MCF 10A (cell line): Measurements from ENCODE around the gene AGBL2. TPM values are rescaled to one million over a fixed set of nuclear protein-coding genes. Genes with fewer than 3 reads are reported as not detected.
"Not testable (repeated sequence)": the region's sequence is repeated elsewhere in the genome, so short reads cannot be mapped to it uniquely, and the experiment has no call there.

Source experiments
- BruUV-seq: library from RNA; stranded (reverse); fragments of 400-500 nt; replicated peaks from 2 replicates; lab custom pipeline; 2021; lab: Mats Ljungman, UMichigan
- CTCF ChIA-PET: fragments of 300-600 bp; sonication (Branson Sonifier 250); formaldehyde crosslinking; extraction: SDS; loops from one replicate; lab custom pipeline; 2021; ENCODE audit warnings: antibody characterized with exemption, inconsistent platforms; lab: Yijun Ruan, JAX
- POLR2A ChIA-PET: fragments of 300-600, 350-650 bp; sonication (Branson Sonifier 250); formaldehyde crosslinking; extraction: SDS; loops from one replicate; lab custom pipeline; 2020; ENCODE audit warnings: antibody characterized with exemption, inconsistent platforms; lab: Yijun Ruan, JAX
- DNase-seq: peaks from one replicate; pipeline ENCODE4 v3.0.0-alpha.2; 2018; ENCODE audit not compliant: unreplicated experiment
- H3K27ac Mint-ChIP-seq: one replicate; pipeline ENCODE4 v1.8.0; 2022; ENCODE audit warnings: mild to moderate bottlenecking, low read depth, mixed read lengths; ENCODE audit not compliant: unreplicated experiment
- H3K27me3 Mint-ChIP-seq: one replicate; pipeline ENCODE4 v1.8.0; 2022; ENCODE audit warnings: mixed read lengths; ENCODE audit not compliant: insufficient read depth, unreplicated experiment
- H3K36me3 Mint-ChIP-seq: one replicate; pipeline ENCODE4 v1.8.0; 2022; ENCODE audit warnings: mild to moderate bottlenecking, moderate library complexity, mixed read lengths; ENCODE audit not compliant: insufficient read depth, unreplicated experiment
- H3K4me1 Mint-ChIP-seq: one replicate; pipeline ENCODE4 v1.8.0; 2022; ENCODE audit warnings: mixed read lengths; ENCODE audit not compliant: insufficient read depth, unreplicated experiment
- H3K4me3 Mint-ChIP-seq: one replicate; pipeline ENCODE4 v1.8.0; 2022; ENCODE audit warnings: mild to moderate bottlenecking, moderate library complexity, mixed read lengths; ENCODE audit not compliant: unreplicated experiment
- H3K9me3 Mint-ChIP-seq: one replicate; pipeline ENCODE4 v1.8.0; 2022; ENCODE audit warnings: mixed read lengths; ENCODE audit not compliant: unreplicated experiment
- intact Hi-C: fragments of 100-400 bp; cut with micrococcal nuclease; formaldehyde crosslinking; loops from 2 replicates; pipeline ENCODE4 v1.14.1; 2022
- total RNA-seq: library from RNA; stranded (reverse); gene quantifications from 2 replicates; pipeline ENCODE4 v1.2.3, GENCODE V29; 2022
- TF ChIP-seq, protein P1 (sequence below): fragments of 200-600 bp; IDR thresholded peaks from one replicate; pipeline ENCODE4 v1.8.0; 2022; ENCODE audit warnings: antibody characterized with exemption, mild to moderate bottlenecking; ENCODE audit not compliant: unreplicated experiment

Gene AGBL2
- total RNA-seq, 1 experiment from 2014 or later: 1.2 TPM

DNA sequence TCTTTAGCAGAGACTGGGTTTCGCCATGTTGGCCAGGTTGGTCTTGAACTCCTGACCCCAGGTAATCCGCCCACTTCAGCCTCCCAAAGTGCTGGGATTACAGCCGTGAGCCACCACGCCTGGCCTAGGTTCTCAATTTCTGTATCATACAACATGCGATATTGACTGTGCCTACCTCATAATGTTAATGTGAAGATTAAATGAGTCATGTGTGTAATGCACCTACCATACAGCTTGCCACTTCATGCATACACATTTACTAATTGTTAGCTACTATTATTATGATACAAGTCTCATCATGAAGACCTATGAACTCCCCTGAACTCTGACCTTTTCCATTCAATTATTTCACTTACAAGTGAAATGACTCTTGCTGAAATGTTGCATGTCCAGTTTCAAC, 25.7 kb downstream of the AGBL2 start:
- TF ChIP-seq, protein P1, sequence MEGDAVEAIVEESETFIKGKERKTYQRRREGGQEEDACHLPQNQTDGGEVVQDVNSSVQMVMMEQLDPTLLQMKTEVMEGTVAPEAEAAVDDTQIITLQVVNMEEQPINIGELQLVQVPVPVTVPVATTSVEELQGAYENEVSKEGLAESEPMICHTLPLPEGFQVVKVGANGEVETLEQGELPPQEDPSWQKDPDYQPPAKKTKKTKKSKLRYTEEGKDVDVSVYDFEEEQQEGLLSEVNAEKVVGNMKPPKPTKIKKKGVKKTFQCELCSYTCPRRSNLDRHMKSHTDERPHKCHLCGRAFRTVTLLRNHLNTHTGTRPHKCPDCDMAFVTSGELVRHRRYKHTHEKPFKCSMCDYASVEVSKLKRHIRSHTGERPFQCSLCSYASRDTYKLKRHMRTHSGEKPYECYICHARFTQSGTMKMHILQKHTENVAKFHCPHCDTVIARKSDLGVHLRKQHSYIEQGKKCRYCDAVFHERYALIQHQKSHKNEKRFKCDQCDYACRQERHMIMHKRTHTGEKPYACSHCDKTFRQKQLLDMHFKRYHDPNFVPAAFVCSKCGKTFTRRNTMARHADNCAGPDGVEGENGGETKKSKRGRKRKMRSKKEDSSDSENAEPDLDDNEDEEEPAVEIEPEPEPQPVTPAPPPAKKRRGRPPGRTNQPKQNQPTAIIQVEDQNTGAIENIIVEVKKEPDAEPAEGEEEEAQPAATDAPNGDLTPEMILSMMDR: no peak
- H3K27ac Mint-ChIP-seq: no peak overlapping the region
- no peak overlapping the region for H3K4me3 Mint-ChIP-seq
- BruUV-seq: no TSS peak
- H3K9me3 Mint-ChIP-seq: no peaks in the 10 kb centered on the region
- POLR2A ChIA-PET: no interaction called here
- CTCF ChIA-PET: interaction anchor here (0.9 kb wide), 1 partner anchor 29 kb away, joined by 4 read pairs; no protein-coding TSS in a partner anchor
- intact Hi-C loops: no loop called here
- H3K27me3 Mint-ChIP-seq: no peaks in the 10 kb centered on the region
- H3K36me3 Mint-ChIP-seq: no peaks in the 10 kb centered on the region
- no peaks in the 10 kb centered on the region for H3K4me1 Mint-ChIP-seq
- no peak for DNase-seq

DNA sequence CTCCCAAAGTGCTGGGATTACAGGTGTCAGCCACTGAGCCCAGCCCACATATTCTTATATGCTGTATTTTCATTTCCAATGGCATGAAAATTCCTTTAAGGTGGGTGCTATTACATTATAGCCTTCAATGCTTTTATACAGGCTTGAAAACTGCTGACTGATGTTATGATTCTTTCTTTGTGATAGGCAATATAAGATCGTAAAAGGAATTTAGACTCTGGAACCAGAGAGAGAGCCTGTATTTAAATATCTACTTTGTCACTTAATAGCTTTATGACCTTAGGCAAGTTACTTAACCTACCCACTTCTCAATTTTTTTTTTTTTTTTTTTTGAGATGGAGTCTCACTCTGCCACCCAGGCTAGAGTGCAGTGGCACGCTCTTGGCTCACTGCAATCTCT, 26.2 kb downstream of the AGBL2 start:
- Mint-ChIP-seq H3K36me3 (no peaks in the 10 kb centered on the region), H3K4me1 (no peaks in the 10 kb centered on the region), H3K9me3 (no peaks in the 10 kb centered on the region), H3K27me3 (no peaks in the 10 kb centered on the region), H3K4me3 (no peak overlapping the region), H3K27ac (no peak overlapping the region)
- intact Hi-C loops: no loop called here
- BruUV-seq: no TSS peak
- TF ChIP-seq, protein P1: no peak
- POLR2A ChIA-PET: no interaction called here
- DNase-seq: no peak
- CTCF ChIA-PET: interaction anchor here (0.9 kb wide), 1 partner anchor 29 kb away, joined by 4 read pairs; no protein-coding TSS in a partner anchor

DNA sequence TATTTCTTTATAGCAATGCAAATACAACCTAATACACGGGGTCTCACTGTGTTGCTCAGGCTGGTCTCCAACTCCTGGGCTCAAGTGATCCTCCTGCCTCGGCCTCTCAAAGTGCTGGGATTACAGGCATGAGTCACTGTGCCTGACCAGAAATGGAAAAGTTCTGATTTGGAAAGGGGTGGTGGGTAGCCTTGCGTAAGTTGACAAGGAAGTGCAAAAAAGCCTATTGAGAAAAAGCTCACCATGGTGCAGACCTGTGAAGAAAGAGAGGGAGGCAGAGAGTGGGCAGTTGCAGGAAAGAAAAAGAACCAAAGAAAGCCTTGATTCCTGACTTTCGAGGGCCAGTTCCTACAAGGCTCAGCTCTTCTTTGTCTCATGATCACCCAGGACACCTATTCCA, 27.1 kb downstream of the AGBL2 start:
- no peak overlapping the region for H3K4me3 Mint-ChIP-seq
- peak; percentile 14 for DNase-seq
- no TSS peak for BruUV-seq
- H3K4me1 Mint-ChIP-seq: no peaks in the 10 kb centered on the region
- CTCF ChIA-PET: no interaction called here
- H3K9me3 Mint-ChIP-seq: no peaks in the 10 kb centered on the region
- H3K27me3 Mint-ChIP-seq: no peaks in the 10 kb centered on the region
- intact Hi-C loops: no loop called here
- no peak overlapping the region for H3K27ac Mint-ChIP-seq
- TF ChIP-seq, protein P1: no peak
- POLR2A ChIA-PET: no interaction called here
- no peaks in the 10 kb centered on the region for H3K36me3 Mint-ChIP-seq

DNA sequence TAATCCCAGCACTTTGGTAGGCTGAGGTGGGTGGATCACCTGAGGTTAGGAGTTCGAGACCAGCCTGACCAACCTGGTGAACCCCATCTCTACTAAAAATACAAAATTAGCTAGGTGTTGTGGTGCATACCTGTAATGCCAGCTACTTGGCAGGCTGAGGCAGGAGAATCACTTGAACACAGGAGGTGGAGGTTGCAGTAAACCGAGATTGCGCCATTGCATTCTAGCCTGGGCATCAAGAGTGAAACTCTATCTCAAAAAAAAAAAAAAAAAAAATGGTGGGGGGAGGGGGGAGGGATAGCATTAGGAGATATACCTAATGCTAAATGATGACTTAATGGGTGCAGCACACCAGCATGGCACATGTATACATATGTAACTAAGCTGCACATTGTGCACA, 28.5 kb downstream of the AGBL2 start:
- intact Hi-C loops, POLR2A ChIA-PET, H3K27me3 Mint-ChIP-seq, H3K4me1 Mint-ChIP-seq, H3K9me3 Mint-ChIP-seq, CTCF ChIA-PET, H3K36me3 Mint-ChIP-seq, BruUV-seq, H3K27ac Mint-ChIP-seq, H3K4me3 Mint-ChIP-seq: not testable (repeated sequence)
- DNase-seq: peak; percentile 41

DNA sequence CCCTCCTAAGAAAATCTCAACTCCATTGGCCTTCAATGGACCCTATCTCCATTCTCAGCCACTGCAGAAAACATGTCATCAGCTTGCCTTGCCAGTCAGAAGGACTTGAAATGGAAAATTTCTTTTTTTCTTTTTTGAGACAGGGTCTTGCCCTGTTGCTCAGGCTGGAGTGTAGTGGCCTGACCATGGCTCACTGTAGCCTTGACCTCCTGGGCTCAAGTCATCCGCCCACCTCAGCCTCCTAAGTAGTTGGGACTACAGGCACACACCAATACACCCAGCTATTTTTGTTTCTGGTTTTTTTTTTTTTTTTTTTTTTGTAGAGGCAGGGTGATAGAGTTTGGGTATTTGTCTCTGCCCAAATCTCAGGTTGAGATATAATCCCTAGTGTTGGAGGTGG, 29.0 kb downstream of the AGBL2 start:
- DNase-seq: no peak
- Mint-ChIP-seq H3K27me3 (no peaks in the 10 kb centered on the region), H3K4me1 (no peaks in the 10 kb centered on the region), H3K27ac (no peak overlapping the region), H3K9me3 (no peaks in the 10 kb centered on the region), H3K36me3 (no peaks in the 10 kb centered on the region), H3K4me3 (no peak overlapping the region)
- no TSS peak for BruUV-seq
- intact Hi-C loops: no loop called here
- CTCF ChIA-PET: no interaction called here
- TF ChIP-seq, protein P1: no peak
- POLR2A ChIA-PET: interaction anchor here (0.6 to 1.1 kb wide), 2 partner anchors 11 to 39 kb away, joined by 3 read pairs; no protein-coding TSS in a partner anchor
